CD14-positive monocyte (primary cell): Measurements from ENCODE around the gene ARID1B. TPM values are rescaled to one million over a fixed set of nuclear protein-coding genes. Genes with fewer than 3 reads are reported as not detected.

Experiments used
- DNase-seq, 3 donors: peaks; one replicate each; pipeline ENCODE4 v3.0.0-alpha.2; 2011 to 2022
- H2AFZ ChIP-seq: 2 replicates; pipeline ENCODE4 v1.6.0; 2012; ENCODE audit warnings: mild to moderate bottlenecking, low read depth, low read length, inconsistent platforms; ENCODE audit not compliant: insufficient read depth, poor library complexity, severe bottlenecking
- H3K27ac ChIP-seq, 2 donors: 1 replicate in 1 of 2; 2 replicates in 1 of 2; pipeline ENCODE4 v1.5.1; 2012 to 2013; ENCODE audit warnings: low read length in 2 of 2, control low read depth in 1 of 2, inconsistent platforms in 1 of 2, low read depth in 1 of 2, mild to moderate bottlenecking in 1 of 2
- H3K27me3 ChIP-seq, 2 donors: one replicate each; pipeline versions ENCODE4 v1.6.0 to v1.6.1; 2011 to 2013; ENCODE audit warnings: low read length in 2 of 2; ENCODE audit not compliant: control insufficient read depth in 2 of 2, insufficient read depth in 2 of 2
- H3K36me3 ChIP-seq, 2 donors: replicated peaks in 1 of 2; 1 replicate in 1 of 2; 2 replicates in 1 of 2; pipeline versions ENCODE4 v1.5.1 to v1.6.1; 2012 to 2013; ENCODE audit warnings: low read length in 2 of 2, control low read depth in 1 of 2, inconsistent platforms in 1 of 2, mild to moderate bottlenecking in 1 of 2; ENCODE audit not compliant: insufficient read depth in 2 of 2, control insufficient read depth in 1 of 2
- H3K4me1 ChIP-seq, 2 donors: 1 replicate in 1 of 2; 2 replicates in 1 of 2; pipeline versions ENCODE4 v1.5.1 to v1.6.1; 2012 to 2013; ENCODE audit warnings: low read length in 2 of 2, control low read depth in 1 of 2, inconsistent platforms in 1 of 2, mild to moderate bottlenecking in 1 of 2, moderate library complexity in 1 of 2; ENCODE audit not compliant: insufficient read depth in 2 of 2, control insufficient read depth in 1 of 2
- H3K4me2 ChIP-seq: replicated peaks from 2 replicates; pipeline ENCODE3; 2012; ENCODE audit warnings: low read length, moderate library complexity, mild to moderate bottlenecking; ENCODE audit not compliant: poor library complexity, severe bottlenecking; ENCODE audit errors: extremely low read depth
- H3K4me3 ChIP-seq, 3 experiments: fragments of 200-600 bp in 1 of 3; sonication (generic) in 1 of 3; replicated peaks in 1 of 3; 1 replicate in 2 of 3; 2 replicates in 1 of 3; pipeline ENCODE4 v1.5.1; 2011 to 2013; ENCODE audit warnings: low read length in 3 of 3, mild to moderate bottlenecking in 3 of 3, control low read depth in 2 of 3, low read depth in 2 of 3, inconsistent platforms in 1 of 3, moderate library complexity in 1 of 3
- H3K79me2 ChIP-seq: 2 replicates; pipeline ENCODE4 v1.6.0; 2012; ENCODE audit warnings: mild to moderate bottlenecking, control low read depth, inconsistent platforms, low read length, moderate library complexity; ENCODE audit not compliant: insufficient read depth
- H3K9ac ChIP-seq: 2 replicates; pipeline ENCODE4 v1.6.0; 2017; ENCODE audit warnings: low read length, mild to moderate bottlenecking; ENCODE audit not compliant: insufficient read depth, poor library complexity, severe bottlenecking
- H3K9me3 ChIP-seq, 2 donors: replicated peaks in 1 of 2; 1 replicate in 1 of 2; 2 replicates in 1 of 2; pipeline versions ENCODE4 v1.5.1 to v1.6.1; 2012 to 2013; ENCODE audit warnings: low read length in 2 of 2, control low read depth in 1 of 2; ENCODE audit not compliant: control insufficient read depth in 1 of 2, insufficient read depth in 1 of 2
- H4K20me1 ChIP-seq: 2 replicates; pipeline ENCODE4 v1.6.0; 2012; ENCODE audit warnings: mild to moderate bottlenecking, low read length, control low read depth, moderate library complexity; ENCODE audit not compliant: insufficient read depth
- H3K27ac Mint-ChIP-seq, 7 donors: one replicate each; pipeline ENCODE4 v1.8.0; 2020; ENCODE audit warnings: mild to moderate bottlenecking in 7 of 7, mixed read lengths in 7 of 7, moderate library complexity in 6 of 7, inconsistent platforms in 2 of 7
- H3K27me3 Mint-ChIP-seq, 3 donors: one replicate each; pipeline ENCODE4 v1.8.0; 2021 to 2022; ENCODE audit warnings: low read depth in 3 of 3, mild to moderate bottlenecking in 3 of 3, mixed read lengths in 3 of 3, moderate library complexity in 3 of 3, inconsistent platforms in 1 of 3
- H3K36me3 Mint-ChIP-seq, 2 donors: one replicate each; pipeline ENCODE4 v1.8.0; 2020; ENCODE audit warnings: mixed read lengths in 2 of 2, inconsistent platforms in 1 of 2, mild to moderate bottlenecking in 1 of 2
- H3K4me1 Mint-ChIP-seq: one replicate; pipeline ENCODE4 v1.8.0; 2020; ENCODE audit warnings: mild to moderate bottlenecking, mixed read lengths
- H3K4me3 Mint-ChIP-seq, 2 donors: one replicate each; pipeline ENCODE4 v1.8.0; 2020; ENCODE audit warnings: mild to moderate bottlenecking in 2 of 2, mixed read lengths in 2 of 2, moderate library complexity in 1 of 2
- H3K9me3 Mint-ChIP-seq, 7 donors: one replicate each; pipeline ENCODE4 v1.8.0; 2020 to 2022; ENCODE audit warnings: mixed read lengths in 7 of 7, mild to moderate bottlenecking in 6 of 7, moderate library complexity in 6 of 7, inconsistent platforms in 2 of 7
- CTCF ChIP-seq: fragments of 200-600 bp; IDR thresholded peaks from one replicate; pipeline ENCODE4 v1.8.0; 2022; ENCODE audit warnings: antibody characterized with exemption, mild to moderate bottlenecking
- WGBS: methylation state at CpG from one replicate; pipeline ENCODE4 v1.1.5; 2013; ENCODE audit warnings: missing lambda C conversion rate; ENCODE audit not compliant: insufficient coverage; 5-methylcytosine and 5-hydroxymethylcytosine counted together
- intact Hi-C, 2 donors: fragments of 100-400 bp; cut with micrococcal nuclease; formaldehyde crosslinking; loops; one replicate each; pipeline versions ENCODE4 v1.15.0 to v1.15.1; 2023
- polyA plus RNA-seq, 3 donors: library from polyadenylated mRNA; depleted of rRNA in 1 of 3; unstranded in 2 of 3; stranded (reverse) in 1 of 3; fragments of 300-500 nt in 2 of 3; fragments of >200 nt in 1 of 3; fragmentation: Illumina TruSeq in 2 of 3; gene quantifications; 1 replicate in 2 of 3; 2 replicates in 1 of 3; pipeline ENCODE4 v1.2.3, GENCODE V29; 2012 to 2021

Gene ARID1B
- polyA plus RNA-seq, 3 donors = 3.2 to 22.1 (median 3.8) TPM

- no peak for TF ChIP-seq CTCF
- no peak overlapping the region for H2AFZ ChIP-seq
- intact Hi-C loops = no loop called here
- H3K4me2 ChIP-seq = no peak overlapping the region
- no peak overlapping the region for H3K4me3 ChIP-seq
- peaks cover 100% of the 10 kb centered on the region for H3K79me2 ChIP-seq
- DNase-seq = no peak
- no peak overlapping the region for H3K27ac ChIP-seq
- Mint-ChIP-seq H3K4me3 (no peak overlapping the region), H3K4me1 (peaks cover 42% of the 10 kb centered on the region), H3K27me3 (no peaks in the 10 kb centered on the region), H3K36me3 (peaks cover 0 to 6% of the 10 kb centered on the region in 2 donors), H3K27ac (peak overlapping the region in 1 of 7 donors; percentile 26), H3K9me3 (no peaks in the 10 kb centered on the region)
- H3K27me3 ChIP-seq = no peaks in the 10 kb centered on the region
- peaks cover 98% of the 10 kb centered on the region for H4K20me1 ChIP-seq
- H3K36me3 ChIP-seq = no peaks in the 10 kb centered on the region
- H3K4me1 ChIP-seq = peaks cover 7 to 10% of the 10 kb centered on the region in 2 donors
- H3K9me3 ChIP-seq = no peaks in the 10 kb centered on the region
- WGBS = 0% methylated on average over 1 of the region's 5 CpGs
- no peak overlapping the region for H3K9ac ChIP-seq
These were observed 71.4 kb downstream of the ARID1B start for GRCh38 chr6:156848533-156848932.

GRCh38 chr6:156849806-156850205 lies 72.6 kb downstream of the ARID1B start:
- H3K36me3 Mint-ChIP-seq = peaks cover 0 to 6% of the 10 kb centered on the region in 2 donors
- Histone ChIP-seq H3K36me3 (no peaks in the 10 kb centered on the region), H3K27ac (no peak overlapping the region), H3K79me2 (peaks cover 100% of the 10 kb centered on the region), H3K27me3 (no peaks in the 10 kb centered on the region), H3K4me2 (no peak overlapping the region), H3K4me1 (peaks cover 7 to 10% of the 10 kb centered on the region in 2 donors), H4K20me1 (peaks cover 100% of the 10 kb centered on the region), H3K4me3 (no peak overlapping the region), H3K9me3 (no peaks in the 10 kb centered on the region), H3K9ac (no peak overlapping the region), H2AFZ (no peak overlapping the region)
- WGBS = 82% methylated on average over 5 of the region's 7 CpGs
- H3K27me3 Mint-ChIP-seq = no peaks in the 10 kb centered on the region
- H3K4me1 Mint-ChIP-seq = peaks cover 35% of the 10 kb centered on the region
- TF ChIP-seq CTCF = no peak
- no peak for DNase-seq
- H3K4me3 Mint-ChIP-seq = no peak overlapping the region
- H3K27ac Mint-ChIP-seq = peak overlapping the region in 2 of 7 donors; percentile 28 to 35
- intact Hi-C loops = no loop called here
- H3K9me3 Mint-ChIP-seq = no peaks in the 10 kb centered on the region
